Motor neuron (in vitro differentiated cells): ENCODE measurements around the gene DISC1. TPM values are rescaled to one million over a fixed set of nuclear protein-coding genes. Genes with fewer than 3 reads are reported as not detected.

ENCODE experiments used
- ATAC-seq, 8 experiments: fragments of 200-7000 bp; cut with Tn5 transposase; replicated peaks in 6 of 8; 2 replicates each; pipeline ENCODE4 v1.8.0; 2021; ENCODE audit warnings: mild to moderate bottlenecking in 8 of 8, moderate library complexity in 8 of 8
- H3K27ac ChIP-seq, 2 donors: fragments of 250-450 bp; sonication (Bioruptor Pico); 2 replicates each; pipeline ENCODE4 v1.9.0; 2021; ENCODE audit warnings: antibody characterized with exemption in 2 of 2, mild to moderate bottlenecking in 2 of 2, moderate library complexity in 1 of 2
- H3K4me1 ChIP-seq, 2 donors: fragments of 250-450 bp; sonication (Bioruptor Pico); replicated peaks in 1 of 2; 2 replicates each; pipeline ENCODE4 v1.6.1; 2021; ENCODE audit warnings: antibody characterized with exemption in 2 of 2, mild to moderate bottlenecking in 2 of 2, moderate library complexity in 1 of 2
- H3K4me3 ChIP-seq, 5 donors: fragments of 250-450 bp; sonication (Bioruptor Pico); 2 replicates each; pipeline ENCODE4 v1.9.0; 2021; ENCODE audit warnings: antibody characterized with exemption in 5 of 5, mild to moderate bottlenecking in 5 of 5, moderate library complexity in 4 of 5
- WGBS, 10 experiments: fragments of 450-650 bp; shearing (Covaris generic); methylation state at CpG; one replicate each; pipeline ENCODE4 v1.0.0; 2022; 5-methylcytosine and 5-hydroxymethylcytosine counted together
- in situ Hi-C, 9 experiments: fragments of 400-800 bp; cut with MboI; loops; one replicate each; pipeline ENCODE4 v1.15.0; 2021; ENCODE audit warnings: low sequenced_read_pairs in 9 of 9, low pct_unique_long_range_greater_than_20kb in 2 of 9; ENCODE audit not compliant: unreplicated experiment in 9 of 9
- total RNA-seq, 8 experiments: library from RNA; unstranded; fragments of 300-600 nt; gene quantifications; 2 replicates each; pipeline versions ENCODE4 v1.2.3 to v1.2.4, GENCODE V29; 2022

Gene DISC1
- total RNA-seq, 8 experiments from 2014 or later = 1.2 to 13.5 (median 3.7) TPM

DNA sequence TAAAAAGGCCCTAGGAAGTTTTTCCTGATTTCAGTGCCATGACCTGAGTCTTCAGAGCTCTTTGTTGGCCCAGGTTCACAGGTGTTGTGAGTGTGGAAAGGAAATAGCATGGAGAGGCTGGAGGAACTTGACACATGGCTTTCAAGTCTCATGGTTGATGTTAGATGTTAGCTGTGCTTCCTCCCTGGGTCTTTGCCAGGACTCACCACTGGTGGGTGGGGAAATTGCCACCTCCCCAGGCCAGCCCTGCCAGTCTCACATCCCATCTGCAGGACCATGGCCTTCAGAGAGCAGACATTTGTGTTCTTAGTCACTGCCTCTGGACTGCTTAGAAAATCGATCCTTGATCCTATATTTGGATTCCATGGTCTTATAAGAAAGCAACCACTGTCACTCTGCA lies 383.2 kb downstream of the DISC1 start:
- Histone ChIP-seq H3K27ac (no peak overlapping the region), H3K4me1 (peaks cover 0 to 7% of the 10 kb centered on the region in 2 donors), H3K4me3 (no peak overlapping the region)
- WGBS, 10 experiments = 29 to 100% (median 67%) methylated on average over 1 of the region's 1 CpG; no CpG with 5 or more reads in 5 of the 10 experiments
- in situ Hi-C loops = no loop called here
- ATAC-seq = no peak

DNA sequence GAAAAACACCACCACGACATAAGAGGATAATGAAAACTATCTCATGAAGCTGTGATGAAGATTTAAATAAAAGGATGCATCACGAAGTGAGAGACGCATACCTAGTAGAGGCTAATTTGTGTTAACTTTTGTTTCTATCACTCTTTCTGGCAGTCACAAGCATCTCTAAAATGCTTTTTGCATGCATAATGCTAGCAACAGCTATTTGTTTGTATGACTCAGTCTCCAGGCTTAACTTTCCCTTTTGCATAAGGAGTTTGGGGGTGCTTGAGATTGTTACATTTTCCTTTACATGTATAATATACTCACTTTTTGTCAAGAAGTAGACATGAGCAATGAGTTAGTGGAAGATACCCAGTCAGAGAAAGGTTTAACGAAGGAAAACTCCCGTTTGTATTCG lies 385.4 kb downstream of the DISC1 start:
- in situ Hi-C loops = no loop called here
- H3K27ac ChIP-seq = no peak overlapping the region
- ATAC-seq = peak in 3 of 8 experiments; percentile 27 to 94 (median 85)
- H3K4me1 ChIP-seq = peaks cover 0 to 7% of the 10 kb centered on the region in 2 donors
- H3K4me3 ChIP-seq = no peak overlapping the region
- 42 to 100% (median 77%) methylated on average over 1 to 6 of the region's 6 CpGs; no CpG with 5 or more reads in 1 of the 10 experiments for WGBS, 10 experiments

DNA sequence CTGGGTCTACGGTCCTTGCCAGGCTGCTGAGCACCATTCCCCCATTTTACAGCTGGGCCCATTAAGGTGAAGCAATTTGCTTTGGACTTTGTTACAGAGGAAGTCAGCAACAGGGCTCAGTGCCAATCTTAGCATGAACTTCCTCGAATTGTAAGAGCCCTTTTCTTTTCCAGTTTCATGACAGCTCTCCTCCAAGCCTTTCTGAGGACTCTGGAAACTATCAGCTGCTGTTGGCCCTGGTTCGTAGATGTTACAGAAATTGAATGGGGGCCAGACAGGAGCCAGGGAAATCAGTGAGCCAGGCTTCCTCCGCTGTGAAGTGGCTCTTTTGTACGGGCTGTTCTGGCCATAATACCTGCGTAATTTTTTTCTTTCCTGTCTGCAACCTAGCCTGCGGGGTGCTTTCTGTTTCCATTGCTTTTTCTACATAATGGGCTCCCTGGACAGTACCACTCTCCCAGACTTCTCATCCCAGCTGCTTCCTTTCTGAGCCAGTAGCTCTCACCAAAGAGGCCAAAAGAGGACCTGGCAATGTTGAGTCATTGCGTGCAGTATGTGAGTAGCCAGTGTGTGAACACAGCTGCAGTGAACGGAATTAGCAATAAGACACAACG lies 386.3 kb downstream of the DISC1 start:
- peaks cover 0 to 7% of the 10 kb centered on the region in 2 donors for H3K4me1 ChIP-seq
- in situ Hi-C loops = no loop called here
- 36 to 100% (median 85%) methylated on average over 1 to 10 of the region's 10 CpGs for WGBS, 10 experiments
- H3K27ac ChIP-seq = no peak overlapping the region
- no peak overlapping the region for H3K4me3 ChIP-seq
- peak in 1 of 8 experiments; percentile 51 for ATAC-seq

DNA sequence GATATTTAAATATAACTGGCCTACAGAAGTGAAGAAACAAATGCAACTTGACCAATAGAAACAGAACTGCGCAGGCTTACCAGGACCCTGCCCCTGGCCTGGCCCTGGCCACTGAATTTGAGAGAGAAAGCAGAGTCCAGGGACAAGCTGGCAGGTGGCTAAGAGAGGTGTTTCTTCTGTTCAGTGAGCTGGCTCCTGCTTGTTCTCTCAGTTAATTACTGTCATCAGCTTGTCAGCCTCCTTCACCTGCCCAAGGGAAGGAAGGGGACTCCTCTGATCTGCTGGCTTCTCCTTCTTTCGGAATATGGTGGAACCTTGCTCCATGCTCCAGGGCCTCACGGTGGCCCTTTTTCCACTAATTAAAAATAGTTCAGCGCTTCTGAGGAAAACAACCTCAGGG lies 388.4 kb downstream of the DISC1 start:
- in situ Hi-C loops = no loop called here
- no peak overlapping the region for H3K27ac ChIP-seq
- no peak overlapping the region for H3K4me3 ChIP-seq
- 80 to 100% (median 97%) methylated on average over 1 to 4 of the region's 4 CpGs; no CpG with 5 or more reads in 3 of the 10 experiments for WGBS, 10 experiments
- no peak for ATAC-seq
- H3K4me1 ChIP-seq = peaks cover 0 to 7% of the 10 kb centered on the region in 2 donors

DNA sequence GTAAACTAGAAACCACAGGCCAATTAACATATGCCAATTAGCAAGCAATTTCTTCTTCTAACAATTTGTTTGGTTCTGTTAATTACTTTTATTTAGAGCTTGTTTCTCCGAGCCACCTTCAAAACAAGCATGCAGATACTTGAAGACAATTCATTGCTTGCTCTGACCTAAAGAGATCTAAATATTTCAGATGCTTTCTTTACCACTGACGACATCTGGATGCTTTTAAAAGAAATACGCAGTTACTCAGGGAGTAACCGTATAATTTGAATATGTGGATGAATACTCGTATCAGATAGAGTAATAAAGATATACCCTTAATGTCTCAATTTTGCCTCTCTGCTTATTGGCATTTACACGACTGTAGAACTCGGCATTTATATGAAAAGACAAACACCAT lies 390.0 kb downstream of the DISC1 start:
- ATAC-seq = peak in 2 of 8 experiments; percentile 60 to 87
- Histone ChIP-seq H3K27ac (no peak overlapping the region), H3K4me3 (no peak overlapping the region), H3K4me1 (no peaks in the 10 kb centered on the region)
- in situ Hi-C loops = no loop called here
- 0 to 100% (median 86%) methylated on average over 3 to 7 of the region's 7 CpGs for WGBS, 10 experiments

DNA sequence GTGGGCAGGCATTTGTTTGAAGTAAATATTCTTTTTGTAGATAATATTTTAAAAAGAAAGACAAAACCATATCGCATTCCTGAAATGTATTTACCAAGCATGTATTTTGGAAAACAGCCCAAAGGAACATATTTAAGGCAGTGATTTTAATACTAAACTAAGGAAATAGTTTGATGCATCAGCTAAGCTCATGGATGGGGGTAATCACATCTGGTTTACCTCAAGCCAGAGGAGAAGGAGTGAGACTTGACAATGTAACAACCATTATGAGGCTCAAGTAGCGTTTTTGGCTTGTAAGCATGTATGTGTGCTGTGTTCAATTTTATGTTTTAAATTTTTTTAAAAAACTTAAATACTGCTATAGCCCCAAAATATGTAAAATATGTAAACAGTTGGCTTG lies 390.5 kb downstream of the DISC1 start:
- Histone ChIP-seq H3K27ac (no peak overlapping the region), H3K4me1 (no peaks in the 10 kb centered on the region), H3K4me3 (no peak overlapping the region)
- 38 to 100% (median 88%) methylated on average over 1 to 2 of the region's 2 CpGs; no CpG with 5 or more reads in 1 of the 10 experiments for WGBS, 10 experiments
- no peak for ATAC-seq
- in situ Hi-C loops = no loop called here

DNA sequence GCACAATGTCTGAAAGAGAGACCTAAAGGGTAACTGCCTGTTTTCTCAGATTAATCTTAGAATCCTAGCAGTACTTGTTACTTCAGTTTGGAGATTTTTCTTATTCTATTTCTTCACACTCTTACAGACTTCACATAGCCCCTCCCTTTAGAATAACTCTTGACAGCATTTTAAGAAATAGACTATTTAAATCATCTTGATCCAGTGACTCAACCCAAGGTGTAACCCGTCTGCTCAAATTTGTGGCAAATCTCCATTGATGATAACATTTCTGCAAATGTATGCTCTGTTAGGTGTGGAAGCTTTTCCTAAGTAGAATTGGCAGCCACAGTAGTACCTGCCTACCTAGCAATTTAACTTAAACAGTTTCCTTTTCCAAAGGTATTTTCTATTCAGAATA lies 391.2 kb downstream of the DISC1 start:
- Histone ChIP-seq H3K4me1 (no peaks in the 10 kb centered on the region), H3K27ac (no peak overlapping the region), H3K4me3 (no peak overlapping the region)
- 29 to 100% (median 100%) methylated on average over 1 of the region's 1 CpG; no CpG with 5 or more reads in 1 of the 10 experiments for WGBS, 10 experiments
- in situ Hi-C loops = no loop called here
- ATAC-seq = peak in 2 of 8 experiments; percentile 81 to 88

DNA sequence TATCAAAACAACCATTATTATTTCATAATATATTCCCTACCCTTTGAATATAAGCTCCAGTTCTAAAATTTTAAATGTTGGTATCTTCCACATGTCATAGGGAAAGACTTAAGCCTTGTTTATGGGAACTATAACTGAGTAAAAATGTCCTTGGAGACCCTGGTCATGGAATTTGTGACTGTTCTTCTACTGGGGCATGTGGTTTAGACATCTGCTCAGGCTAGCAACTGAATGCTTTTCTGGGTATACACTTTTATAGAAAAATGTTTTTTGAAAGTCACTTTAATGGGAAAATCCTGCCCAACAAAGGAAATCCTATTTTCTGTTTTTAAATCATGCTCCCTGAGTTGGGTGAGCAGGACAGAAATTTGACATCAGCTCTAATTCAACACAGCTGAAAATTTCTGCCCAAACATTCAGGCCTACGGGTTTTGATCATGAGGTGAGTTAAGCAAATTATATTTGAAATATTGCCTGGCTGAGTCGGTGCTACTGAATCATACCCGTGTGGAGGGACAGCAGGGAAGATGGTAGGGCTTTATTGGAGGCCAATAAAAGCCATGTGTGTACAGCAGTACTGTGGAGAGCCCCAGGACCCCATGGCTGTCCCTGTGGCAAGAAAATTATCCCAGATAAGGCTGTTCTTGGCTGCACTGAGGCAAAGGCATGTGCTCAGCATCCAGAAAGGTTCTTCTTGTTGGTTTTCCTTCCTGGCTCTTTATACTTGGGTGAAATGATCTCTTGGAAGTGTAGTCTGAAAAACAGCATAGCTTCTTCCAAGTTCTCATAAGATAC lies 391.8 kb downstream of the DISC1 start:
- no peak overlapping the region for H3K27ac ChIP-seq
- no peaks in the 10 kb centered on the region for H3K4me1 ChIP-seq
- in situ Hi-C loops = no loop called here
- WGBS, 10 experiments = 0 to 95% (median 78%) methylated on average over 1 to 3 of the region's 3 CpGs; no CpG with 5 or more reads in 2 of the 10 experiments
- no peak overlapping the region for H3K4me3 ChIP-seq
- ATAC-seq = peak in 1 of 8 experiments; percentile 62

DNA sequence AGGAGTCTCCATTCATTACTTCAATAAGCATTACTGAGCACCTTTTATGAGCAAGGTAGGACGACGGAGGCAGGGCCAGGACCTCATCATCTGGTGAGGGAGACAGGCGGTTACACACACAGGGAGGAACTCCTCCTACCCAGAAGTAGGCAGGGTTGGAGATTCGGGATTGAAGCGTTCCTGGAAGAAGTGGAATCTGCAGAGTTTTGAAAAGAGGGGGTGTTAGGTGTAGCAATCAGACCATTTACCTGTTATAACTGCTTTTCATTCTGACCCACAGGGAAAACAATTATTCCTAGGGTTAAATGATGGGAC lies 392.4 kb downstream of the DISC1 start:
- no peak overlapping the region for H3K27ac ChIP-seq
- WGBS, 10 experiments = 64 to 91% (median 80%) methylated on average over 1 to 5 of the region's 5 CpGs; no CpG with 5 or more reads in 1 of the 10 experiments
- H3K4me1 ChIP-seq = no peaks in the 10 kb centered on the region
- ATAC-seq = no peak
- in situ Hi-C loops = no loop called here
- H3K4me3 ChIP-seq = no peak overlapping the region

DNA sequence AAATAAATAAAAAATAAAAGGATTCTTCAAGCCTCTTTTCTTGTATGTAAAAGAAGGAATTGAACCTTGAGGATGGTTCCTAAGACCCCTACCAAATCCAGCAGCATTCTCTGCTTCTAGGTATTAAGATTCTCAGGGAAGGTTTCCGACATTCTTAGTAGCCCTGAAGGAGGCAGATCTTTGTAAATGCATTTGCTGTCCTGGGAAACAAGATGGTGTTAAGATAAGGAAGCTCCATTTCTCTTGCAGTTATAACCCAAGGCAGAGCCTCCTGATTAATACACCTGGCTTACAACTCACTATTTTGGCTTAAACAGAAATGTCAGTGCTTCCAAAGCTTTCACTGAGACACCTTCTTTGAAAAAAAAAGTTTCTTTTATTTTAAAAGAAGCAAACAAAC lies 393.8 kb downstream of the DISC1 start:
- Histone ChIP-seq H3K27ac (no peak overlapping the region), H3K4me1 (no peaks in the 10 kb centered on the region), H3K4me3 (no peak overlapping the region)
- no peak for ATAC-seq
- in situ Hi-C loops = no loop called here
- WGBS, 10 experiments = 20 to 100% (median 33%) methylated on average over 1 of the region's 1 CpG; no CpG with 5 or more reads in 7 of the 10 experiments

DNA sequence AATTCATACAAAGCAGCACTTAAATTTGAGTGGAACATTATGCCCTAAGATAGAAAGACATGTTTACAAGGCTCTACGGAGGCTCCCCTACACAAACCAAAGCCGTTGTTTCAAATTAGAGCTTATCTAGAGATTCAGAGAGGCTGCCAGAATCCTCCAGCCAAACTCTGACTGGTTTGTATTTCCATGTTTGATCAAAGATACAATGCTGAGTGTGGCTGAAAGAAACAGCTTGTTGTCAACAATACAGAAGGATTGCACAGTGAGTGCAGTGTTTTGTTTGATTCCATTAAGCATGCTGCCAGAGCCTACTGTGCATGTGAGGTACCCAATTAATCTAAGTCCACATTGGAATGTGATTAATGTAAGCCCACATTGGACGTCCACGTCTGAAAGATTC lies 402.7 kb downstream of the DISC1 start:
- Histone ChIP-seq H3K4me3 (no peak overlapping the region), H3K4me1 (peaks cover 4 to 9% of the 10 kb centered on the region in 2 donors), H3K27ac (no peak overlapping the region)
- in situ Hi-C loops = no loop called here
- 56 to 83% (median 65%) methylated on average over 1 to 4 of the region's 4 CpGs; no CpG with 5 or more reads in 3 of the 10 experiments for WGBS, 10 experiments
- ATAC-seq = peak in 5 of 8 experiments; percentile 33 to 84 (median 50)

DNA sequence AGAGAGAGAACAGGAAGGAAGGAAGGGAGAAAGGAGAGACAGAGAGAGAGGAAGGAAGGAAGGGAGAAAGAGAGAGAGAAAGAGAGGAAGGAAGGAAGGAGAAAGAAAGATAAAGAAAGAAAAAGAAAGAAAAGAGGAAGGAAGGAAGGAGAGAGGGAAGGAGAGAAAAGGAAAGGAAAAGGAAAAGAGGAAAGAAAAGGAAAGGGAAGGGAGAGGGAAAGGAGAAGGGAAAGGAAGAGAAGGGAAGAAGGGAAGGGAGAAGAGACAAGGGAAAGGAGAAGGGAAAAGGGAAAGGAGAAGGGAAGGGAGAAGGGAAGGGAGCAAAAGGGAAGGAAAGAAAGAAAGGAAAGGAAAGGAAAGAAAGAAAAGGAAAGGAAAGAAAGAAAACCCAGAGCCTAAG lies 404.6 kb downstream of the DISC1 start:
- no peak overlapping the region for H3K4me3 ChIP-seq
- H3K4me1 ChIP-seq = peaks cover 7 to 9% of the 10 kb centered on the region in 2 donors
- ATAC-seq = no peak
- no peak overlapping the region for H3K27ac ChIP-seq
- in situ Hi-C loops = no loop called here

DNA sequence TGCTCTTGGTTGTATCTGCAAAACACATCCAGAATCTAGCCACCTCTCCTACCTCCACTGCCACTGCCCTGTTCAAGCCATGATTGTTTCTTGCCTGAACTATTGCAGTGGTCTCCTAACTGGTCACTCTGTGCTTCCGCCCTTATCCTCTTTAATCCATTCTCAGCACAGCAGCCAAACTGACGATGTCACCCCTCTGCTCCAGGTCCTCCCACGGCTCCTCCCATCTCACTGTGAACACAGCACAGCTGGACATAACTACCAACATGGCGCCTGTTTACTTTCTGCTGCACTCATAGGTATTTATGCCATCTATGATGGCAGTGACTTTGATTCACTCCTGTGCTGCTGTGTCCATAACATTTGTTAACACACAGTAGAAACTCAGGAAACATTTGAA lies 406.7 kb downstream of the DISC1 start:
- Histone ChIP-seq H3K27ac (no peak overlapping the region), H3K4me3 (no peak overlapping the region), H3K4me1 (peaks cover 7 to 9% of the 10 kb centered on the region in 2 donors)
- WGBS, 10 experiments = 0 to 100% (median 86%) methylated on average over 1 to 4 of the region's 4 CpGs; no CpG with 5 or more reads in 2 of the 10 experiments
- ATAC-seq = peak in 7 of 8 experiments; percentile 64 to 85 (median 77)
- in situ Hi-C loops = no loop called here
